Neural cell (in vitro differentiated cells): ENCODE data around the gene CUBN. TPM values are rescaled to one million over a fixed set of nuclear protein-coding genes. Genes with fewer than 3 reads are reported as not detected.

Experiments
- H2AFZ ChIP-seq: fragments of 200-600, 300-800 bp; sonication (generic), shearing (Covaris generic); 2 replicates; pipeline ENCODE4 v1.6.0; 2014; ENCODE audit warnings: low read depth, mild to moderate bottlenecking, antibody characterized with exemption, low read length, moderate library complexity
- H3F3A ChIP-seq: fragments of 200-600 bp; shearing (Covaris generic); 2 replicates; pipeline ENCODE4 v1.6.1; 2016; ENCODE audit warnings: mild to moderate bottlenecking, moderate library complexity, mixed read lengths, antibody characterized with exemption, low read length; ENCODE audit not compliant: insufficient read depth, poor library complexity, severe bottlenecking
- H3K27ac ChIP-seq: fragments of 200-600, 300-800 bp; sonication (generic), shearing (Covaris generic); 2 replicates; pipeline ENCODE4 v1.5.1; 2014; ENCODE audit warnings: mild to moderate bottlenecking, low read length, moderate library complexity
- H3K27me3 ChIP-seq: fragments of 300-800, 200-600 bp; sonication (generic), shearing (Covaris generic); 2 replicates; pipeline ENCODE4 v1.6.0; 2014; ENCODE audit warnings: mild to moderate bottlenecking, low read depth, low read length, moderate library complexity; ENCODE audit not compliant: insufficient read depth
- H3K36me3 ChIP-seq: fragments of 300-800, 200-600 bp; sonication (generic), shearing (Covaris generic); 2 replicates; pipeline ENCODE4 v1.5.1; 2014; ENCODE audit warnings: mild to moderate bottlenecking, antibody characterized with exemption, low read length, moderate library complexity; ENCODE audit not compliant: insufficient read depth
- H3K4me2 ChIP-seq: fragments of 300-800, 200-600 bp; sonication (generic), shearing (Covaris generic); 2 replicates; pipeline ENCODE4 v1.6.0; 2014; ENCODE audit warnings: mild to moderate bottlenecking, low read length
- H3K4me3 ChIP-seq: fragments of 300-800, 200-600 bp; sonication (generic), shearing (Covaris generic); 2 replicates; pipeline ENCODE4 v1.5.1; 2014; ENCODE audit warnings: mild to moderate bottlenecking, low read length, moderate library complexity
- H3K79me2 ChIP-seq: fragments of 200-600 bp; shearing (Covaris generic); replicated peaks from 2 replicates; pipeline ENCODE4 v1.6.0; 2014; ENCODE audit warnings: mild to moderate bottlenecking, low read length, moderate library complexity; ENCODE audit not compliant: insufficient read depth
- H3K9ac ChIP-seq: fragments of 300-800, 200-600 bp; sonication (generic), shearing (Covaris generic); 2 replicates; pipeline ENCODE4 v1.6.1; 2016; ENCODE audit warnings: mild to moderate bottlenecking, low read length, mixed read lengths
- H3K9me2 ChIP-seq: fragments of 200-600 bp; shearing (Covaris generic); 2 replicates; pipeline ENCODE4 v1.6.1; 2016; ENCODE audit warnings: mild to moderate bottlenecking, low read length, mixed read lengths; ENCODE audit not compliant: insufficient read depth
- H3K9me3 ChIP-seq: fragments of 200-600, 300-800 bp; sonication (generic), shearing (Covaris generic); 2 replicates; pipeline ENCODE4 v1.6.1; 2016; ENCODE audit warnings: mild to moderate bottlenecking, mixed run types, low read length, moderate library complexity, mixed read lengths
- H4K20me1 ChIP-seq: fragments of 200-600 bp; shearing (Covaris generic); 2 replicates; pipeline ENCODE4 v1.6.1; 2016; ENCODE audit warnings: mild to moderate bottlenecking, mixed run types; ENCODE audit not compliant: insufficient read depth
- CTCF ChIP-seq: fragments of 450-650 bp; IDR thresholded peaks from 2 replicates; pipeline ENCODE4 v1.5.1; 2014; ENCODE audit warnings: antibody characterized with exemption, mild to moderate bottlenecking, moderate library complexity; ENCODE audit not compliant: poor library complexity, severe bottlenecking
- EP300 ChIP-seq: fragments of 450-650 bp; conservative IDR thresholded peaks from 2 replicates; pipeline ENCODE4 v1.6.1; 2014; ENCODE audit warnings: antibody characterized with exemption, mild to moderate bottlenecking, moderate library complexity; ENCODE audit not compliant: poor library complexity, severe bottlenecking
- EZH2 ChIP-seq: fragments of 200-600, 300-800 bp; shearing (Covaris generic), sonication (generic); IDR thresholded peaks from 2 replicates; pipeline ENCODE4 v1.6.1; 2014; ENCODE audit warnings: antibody characterized with exemption, low read length, borderline replicate concordance, mild to moderate bottlenecking; ENCODE audit not compliant: insufficient read depth, poor library complexity, severe bottlenecking
- MXI1 ChIP-seq: fragments of 450-650 bp; conservative IDR thresholded peaks from 2 replicates; pipeline ENCODE4 v1.6.1; 2014; ENCODE audit warnings: antibody characterized with exemption, mild to moderate bottlenecking; ENCODE audit not compliant: poor library complexity, severe bottlenecking
- POLR2AphosphoS5 ChIP-seq: IDR thresholded peaks from 2 replicates; pipeline ENCODE4 v1.6.1; 2012
- RAD21 ChIP-seq: fragments of 450-650 bp; conservative IDR thresholded peaks from 2 replicates; pipeline ENCODE4 v1.6.1; 2014; ENCODE audit warnings: antibody characterized with exemption, mild to moderate bottlenecking, moderate library complexity
- SMC3 ChIP-seq: fragments of 450-650 bp; conservative IDR thresholded peaks from 2 replicates; pipeline ENCODE4 v1.6.1; 2014; ENCODE audit warnings: antibody characterized with exemption, mild to moderate bottlenecking, moderate library complexity; ENCODE audit not compliant: poor library complexity
- TAF1 ChIP-seq: IDR thresholded peaks from 2 replicates; pipeline ENCODE4 v1.6.1; 2012; ENCODE audit warnings: low read depth
- polyA plus RNA-seq: library from polyadenylated mRNA; depleted of rRNA; stranded (reverse); fragments of >200 nt; gene quantifications from 2 replicates; pipeline ENCODE4 v1.2.3, GENCODE V29; 2014
- TF ChIP-seq, protein P1 (sequence below): IDR thresholded peaks from 2 replicates; pipeline ENCODE4 v1.6.1; 2012; ENCODE audit warnings: borderline replicate concordance

CUBN gene
- polyA plus RNA-seq, 1 donor from 2014 or later = 7.1 TPM

- TF ChIP-seq EP300 (no peak), SMC3 (no peak), RAD21 (no peak), EZH2 (no peak), CTCF (no peak), TAF1 (no peak), POLR2AphosphoS5 (no peak), MXI1 (no peak)
- TF ChIP-seq, protein P1, sequence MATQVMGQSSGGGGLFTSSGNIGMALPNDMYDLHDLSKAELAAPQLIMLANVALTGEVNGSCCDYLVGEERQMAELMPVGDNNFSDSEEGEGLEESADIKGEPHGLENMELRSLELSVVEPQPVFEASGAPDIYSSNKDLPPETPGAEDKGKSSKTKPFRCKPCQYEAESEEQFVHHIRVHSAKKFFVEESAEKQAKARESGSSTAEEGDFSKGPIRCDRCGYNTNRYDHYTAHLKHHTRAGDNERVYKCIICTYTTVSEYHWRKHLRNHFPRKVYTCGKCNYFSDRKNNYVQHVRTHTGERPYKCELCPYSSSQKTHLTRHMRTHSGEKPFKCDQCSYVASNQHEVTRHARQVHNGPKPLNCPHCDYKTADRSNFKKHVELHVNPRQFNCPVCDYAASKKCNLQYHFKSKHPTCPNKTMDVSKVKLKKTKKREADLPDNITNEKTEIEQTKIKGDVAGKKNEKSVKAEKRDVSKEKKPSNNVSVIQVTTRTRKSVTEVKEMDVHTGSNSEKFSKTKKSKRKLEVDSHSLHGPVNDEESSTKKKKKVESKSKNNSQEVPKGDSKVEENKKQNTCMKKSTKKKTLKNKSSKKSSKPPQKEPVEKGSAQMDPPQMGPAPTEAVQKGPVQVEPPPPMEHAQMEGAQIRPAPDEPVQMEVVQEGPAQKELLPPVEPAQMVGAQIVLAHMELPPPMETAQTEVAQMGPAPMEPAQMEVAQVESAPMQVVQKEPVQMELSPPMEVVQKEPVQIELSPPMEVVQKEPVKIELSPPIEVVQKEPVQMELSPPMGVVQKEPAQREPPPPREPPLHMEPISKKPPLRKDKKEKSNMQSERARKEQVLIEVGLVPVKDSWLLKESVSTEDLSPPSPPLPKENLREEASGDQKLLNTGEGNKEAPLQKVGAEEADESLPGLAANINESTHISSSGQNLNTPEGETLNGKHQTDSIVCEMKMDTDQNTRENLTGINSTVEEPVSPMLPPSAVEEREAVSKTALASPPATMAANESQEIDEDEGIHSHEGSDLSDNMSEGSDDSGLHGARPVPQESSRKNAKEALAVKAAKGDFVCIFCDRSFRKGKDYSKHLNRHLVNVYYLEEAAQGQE = no peak
Measured at GRCh38 chr10:16788778-16789177, 340.8 kb downstream of the CUBN start.

DNA sequence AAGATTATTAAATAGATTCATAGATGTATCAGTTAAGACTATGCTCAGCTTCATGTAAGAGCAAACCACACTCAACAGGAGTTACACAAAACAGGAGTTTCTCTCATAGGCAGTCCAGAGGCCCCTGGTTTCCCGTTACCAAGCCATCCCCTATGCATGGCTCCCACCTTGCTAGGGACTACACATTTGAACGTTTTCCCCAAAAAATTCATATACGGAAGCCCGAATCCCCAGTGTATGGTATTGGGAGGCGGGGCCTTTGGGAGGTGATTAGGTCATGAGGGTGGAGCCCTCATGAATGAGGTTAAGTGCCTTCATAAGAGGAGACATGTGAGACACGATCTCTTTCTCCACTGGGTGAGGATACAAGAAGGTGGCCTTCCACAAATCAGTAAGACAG lies 341.5 kb downstream of the CUBN start:
- H3K9me3 ChIP-seq = peaks cover 6% of the 10 kb centered on the region
- H2AFZ ChIP-seq = no peak overlapping the region
- H4K20me1 ChIP-seq = no peaks in the 10 kb centered on the region
- H3K36me3 ChIP-seq = no peaks in the 10 kb centered on the region
- TF ChIP-seq EP300 (no peak), EZH2 (no peak)
- H3K4me3 ChIP-seq = no peak overlapping the region
- no peaks in the 10 kb centered on the region for H3K9me2 ChIP-seq
- no peaks in the 10 kb centered on the region for H3K27me3 ChIP-seq
- no peak overlapping the region for H3K27ac ChIP-seq
- H3F3A ChIP-seq = no peaks in the 10 kb centered on the region
- no peak overlapping the region for H3K9ac ChIP-seq
- no peaks in the 10 kb centered on the region for H3K79me2 ChIP-seq
- no peak overlapping the region for H3K4me2 ChIP-seq

More at GRCh38 chr10:16788778-16789177, 340.8 kb downstream of the CUBN start:
- H4K20me1 ChIP-seq = no peaks in the 10 kb centered on the region
- H3K79me2 ChIP-seq = no peaks in the 10 kb centered on the region
- H3F3A ChIP-seq = no peaks in the 10 kb centered on the region
- no peaks in the 10 kb centered on the region for H3K9me2 ChIP-seq
- no peak overlapping the region for H3K4me3 ChIP-seq
- H3K27me3 ChIP-seq = no peaks in the 10 kb centered on the region
- H3K36me3 ChIP-seq = no peaks in the 10 kb centered on the region
- no peak overlapping the region for H3K27ac ChIP-seq
- no peak overlapping the region for H3K9ac ChIP-seq
- peaks cover 6% of the 10 kb centered on the region for H3K9me3 ChIP-seq
- H2AFZ ChIP-seq = no peak overlapping the region
- no peak overlapping the region for H3K4me2 ChIP-seq

GRCh38 chr10:16787361-16787791 lies 342.2 kb downstream of the CUBN start:
- no peaks in the 10 kb centered on the region for H3K79me2 ChIP-seq
- H4K20me1 ChIP-seq = no peaks in the 10 kb centered on the region
- H3K36me3 ChIP-seq = no peaks in the 10 kb centered on the region
- H3K27me3 ChIP-seq = no peaks in the 10 kb centered on the region
- TF ChIP-seq EP300 = no peak
- peaks cover 6% of the 10 kb centered on the region for H3K9me3 ChIP-seq
- H3K9me2 ChIP-seq = no peaks in the 10 kb centered on the region
- H3K9ac ChIP-seq = no peak overlapping the region
- H3K27ac ChIP-seq = no peak overlapping the region
- no peak overlapping the region for H2AFZ ChIP-seq
- H3K4me2 ChIP-seq = no peak overlapping the region
- H3F3A ChIP-seq = no peaks in the 10 kb centered on the region
- H3K4me3 ChIP-seq = no peak overlapping the region
